ENCODE measurements around the gene SLC44A1. TPM values are rescaled to one million over a fixed set of nuclear protein-coding genes. Genes with fewer than 3 reads are reported as not detected.

Gene SLC44A1
- total and polyA plus RNA-seq, 2 experiments from 2014 or later: 32.4 to 38.7 TPM

- H3K4me3 ChIP-seq: no peak overlapping the region
- peaks cover 26% of the 10 kb centered on the region for H3K4me1 ChIP-seq (ENCODE audit: low read depth)
- no peak for TF ChIP-seq CTCF (IDR thresholded peaks at IDR 0.05; ENCODE audit: low read depth, low read length)
- H3K36me3 ChIP-seq: no peaks in the 10 kb centered on the region
- H3K27ac ChIP-seq: no peak overlapping the region
- DNase-seq (ENCODE audit: low read depth in 1 of 2, low spot score in 1 of 2): peak in 1 of 2 donors; percentile 20
- H3K9me3 ChIP-seq (ENCODE audit: low read depth): no peaks in the 10 kb centered on the region
- no peaks in the 10 kb centered on the region for H3K27me3 ChIP-seq
Measured at GRCh38 chr9:105286098-105286497, 41.6 kb downstream of the SLC44A1 start.

GRCh38 chr9:105289305-105289704 is 44.9 kb downstream of the SLC44A1 start:
- no peak overlapping the region for H3K4me3 ChIP-seq
- DNase-seq (ENCODE audit: low read depth in 1 of 2, low spot score in 1 of 2): no peak
- peaks cover 32% of the 10 kb centered on the region for H3K4me1 ChIP-seq (ENCODE audit: low read depth)
- H3K36me3 ChIP-seq: no peaks in the 10 kb centered on the region
- no peaks in the 10 kb centered on the region for H3K9me3 ChIP-seq (ENCODE audit: low read depth)
- TF ChIP-seq CTCF (IDR thresholded peaks at IDR 0.05; ENCODE audit: low read depth, low read length): no peak
- H3K27ac ChIP-seq: no peak overlapping the region
- H3K27me3 ChIP-seq: no peaks in the 10 kb centered on the region

- H3K4me3 ChIP-seq: no peak overlapping the region
- H3K27me3 ChIP-seq: no peaks in the 10 kb centered on the region
- H3K4me1 ChIP-seq (ENCODE audit: low read depth): peaks cover 42% of the 10 kb centered on the region
- no peaks in the 10 kb centered on the region for H3K9me3 ChIP-seq (ENCODE audit: low read depth)
- no peak for TF ChIP-seq CTCF (IDR thresholded peaks at IDR 0.05; ENCODE audit: low read depth, low read length)
- peak in 1 of 2 donors; percentile 75 for DNase-seq (ENCODE audit: low read depth in 1 of 2, low spot score in 1 of 2)
- no peaks in the 10 kb centered on the region for H3K36me3 ChIP-seq
- peak overlapping the region; percentile 90 for H3K27ac ChIP-seq
Measured at GRCh38 chr9:105290418-105290817, 46.0 kb downstream of the SLC44A1 start.

- DNase-seq (ENCODE audit: low read depth in 1 of 2, low spot score in 1 of 2): no peak
- H3K36me3 ChIP-seq: no peaks in the 10 kb centered on the region
- H3K27me3 ChIP-seq: no peaks in the 10 kb centered on the region
- peak overlapping the region; percentile 90 for H3K27ac ChIP-seq
- H3K4me1 ChIP-seq (ENCODE audit: low read depth): peaks cover 47% of the 10 kb centered on the region
- TF ChIP-seq CTCF (IDR thresholded peaks at IDR 0.05; ENCODE audit: low read depth, low read length): no peak
- H3K9me3 ChIP-seq (ENCODE audit: low read depth): no peaks in the 10 kb centered on the region
- no peak overlapping the region for H3K4me3 ChIP-seq
Measured at GRCh38 chr9:105290954-105291353, 46.5 kb downstream of the SLC44A1 start.

GRCh38 chr9:105291422-105291859 is 47.0 kb downstream of the SLC44A1 start:
- TF ChIP-seq CTCF (IDR thresholded peaks at IDR 0.05; ENCODE audit: low read depth, low read length): no peak
- H3K36me3 ChIP-seq: no peaks in the 10 kb centered on the region
- H3K27me3 ChIP-seq: no peaks in the 10 kb centered on the region
- peak in 1 of 2 donors; percentile 36 for DNase-seq (ENCODE audit: low read depth in 1 of 2, low spot score in 1 of 2)
- H3K4me1 ChIP-seq (ENCODE audit: low read depth): peaks cover 52% of the 10 kb centered on the region
- no peaks in the 10 kb centered on the region for H3K9me3 ChIP-seq (ENCODE audit: low read depth)
- H3K27ac ChIP-seq: peak overlapping the region; percentile 90
- no peak overlapping the region for H3K4me3 ChIP-seq

GRCh38 chr9:105291938-105292337 is 47.5 kb downstream of the SLC44A1 start:
- peak; percentile 40 to 71 for DNase-seq (ENCODE audit: low read depth in 1 of 2, low spot score in 1 of 2)
- no peak for TF ChIP-seq CTCF (IDR thresholded peaks at IDR 0.05; ENCODE audit: low read depth, low read length)
- Histone ChIP-seq H3K9me3 (ENCODE audit: low read depth) (no peaks in the 10 kb centered on the region), H3K4me3 (no peak overlapping the region), H3K36me3 (no peaks in the 10 kb centered on the region), H3K27ac (peak overlapping the region; percentile 90), H3K4me1 (ENCODE audit: low read depth) (peaks cover 57% of the 10 kb centered on the region), H3K27me3 (no peaks in the 10 kb centered on the region)

All from cardiac muscle cell (in vitro differentiated cells and primary cell).